Measurements from ENCODE around the gene SOX3. TPM values are rescaled to one million over a fixed set of nuclear protein-coding genes. Genes with fewer than 3 reads are reported as not detected.

SOX3 gene
- not detected in 5 replicates for total RNA-seq (2022; extraction: Qiagen RNA extraction)

GRCh38 chrX:140504371-140505324 lies at the start of gene SOX3:
Gene SOX3, minus strand, starts transcription at chrX:140505069. Its CDS starts 9 bp downstream, at chrX:140505060.

Other genes with a start within 250 kb of the SOX3 start
- gene LINC00632, start 204.7 kb upstream of the SOX3 start, total RNA-seq (2022; extraction: Qiagen RNA extraction): 1.3 to 2.3 TPM (median 2.2 TPM) in 5 replicates

Data from A549 treated with CORT108297 at 1 μM for 4 hours (cell line).